Ovary (tissue), 3 donors: ENCODE measurements around the gene GPRIN2.

Source experiments
- CTCF ChIP-seq, 3 donors: fragments of 450-650 bp in 2 of 3; fragments of 200-600 bp in 1 of 3; IDR thresholded peaks; one replicate each; pipeline versions ENCODE4 v1.5.1 to v1.8.0; 2016 to 2022; ENCODE audit warnings: antibody characterized with exemption in 3 of 3, mild to moderate bottlenecking in 1 of 3
- EP300 ChIP-seq: sonication (generic); formaldehyde crosslinking; IDR thresholded peaks from one replicate; pipeline ENCODE4 v1.6.1; 2017; ENCODE audit warnings: antibody characterized with exemption
- POLR2A ChIP-seq: fragments of 450-650 bp; IDR thresholded peaks from one replicate; pipeline ENCODE4 v1.6.1; 2017; ENCODE audit warnings: antibody characterized with exemption, mild to moderate bottlenecking, moderate library complexity
- donor health status: DM: no; HTN: no; CAD: no.

- TF ChIP-seq CTCF (IDR thresholded peaks at IDR 0.05) (no peak), EP300 (no peak), POLR2A (no peak)
Measured at GRCh38 chr10:46553238-46554049, 3.0 kb downstream of the GPRIN2 start.
